GM23338 (cell line): ENCODE results near the gene RFNG. TPM values are rescaled to one million over a fixed set of nuclear protein-coding genes. Genes with fewer than 3 reads are reported as not detected.

ENCODE experiments used
- ATAC-seq: fragments of 200-7000 bp; cut with Tn5 transposase; 3 replicates; pipeline ENCODE4 v1.9.1; 2020
- DNase-seq: peaks from one replicate; pipeline ENCODE4 v3.0.0-alpha.2; 2015; ENCODE audit warnings: low spot score
- H2AFZ ChIP-seq: fragments of 200-600 bp; sonication (generic); 2 replicates; pipeline ENCODE4 v1.8.0; 2016; ENCODE audit warnings: antibody characterized with exemption, mild to moderate bottlenecking, moderate library complexity
- H3F3A ChIP-seq: fragments of 200-600 bp; sonication (generic); replicated peaks from 2 replicates; pipeline ENCODE4 v1.8.0; 2017; ENCODE audit warnings: antibody characterized with exemption, mixed run types, low read depth
- H3K27ac ChIP-seq: fragments of 200-600 bp; sonication (generic); 2 replicates; pipeline ENCODE4 v1.6.1; 2016; ENCODE audit warnings: low read depth
- H3K27me3 ChIP-seq: fragments of 200-600 bp; sonication (generic); 2 replicates; pipeline ENCODE4 v1.8.0; 2016; ENCODE audit warnings: mild to moderate bottlenecking, mixed run types, moderate library complexity; ENCODE audit not compliant: insufficient read depth
- H3K36me3 ChIP-seq: fragments of 200-600 bp; sonication (generic); 2 replicates; pipeline ENCODE4 v1.8.0; 2016; ENCODE audit warnings: mild to moderate bottlenecking; ENCODE audit not compliant: insufficient read depth
- H3K4me1 ChIP-seq: fragments of 200-600 bp; sonication (generic); 2 replicates; pipeline ENCODE4 v1.8.0; 2016; ENCODE audit warnings: mild to moderate bottlenecking, moderate library complexity; ENCODE audit not compliant: insufficient read depth
- H3K4me2 ChIP-seq: fragments of 200-600 bp; sonication (generic); 2 replicates; pipeline ENCODE4 v1.7.1; 2017; ENCODE audit warnings: mixed run types
- H3K4me3 ChIP-seq: fragments of 200-600 bp; sonication (generic); 2 replicates; pipeline ENCODE4 v1.6.1; 2016; ENCODE audit warnings: mixed run types
- H3K79me2 ChIP-seq: fragments of 200-600 bp; sonication (generic); replicated peaks from 2 replicates; pipeline ENCODE4 v1.8.0; 2017; ENCODE audit warnings: mild to moderate bottlenecking; ENCODE audit not compliant: insufficient read depth
- H3K9me2 ChIP-seq: fragments of 200-600 bp; sonication (generic); 2 replicates; pipeline ENCODE4 v1.8.0; 2017; ENCODE audit not compliant: insufficient read depth
- H4K20me1 ChIP-seq: fragments of 200-600 bp; sonication (generic); replicated peaks from 2 replicates; pipeline ENCODE4 v1.8.0; 2017; ENCODE audit warnings: mild to moderate bottlenecking; ENCODE audit not compliant: insufficient read depth
- H3K27ac Mint-ChIP-seq: 2 replicates; pipeline ENCODE4 v1.8.0; 2020; ENCODE audit warnings: inconsistent platforms, mild to moderate bottlenecking, moderate library complexity, mixed read lengths
- H3K27me3 Mint-ChIP-seq: 3 replicates; pipeline ENCODE4 v1.8.0; 2022; ENCODE audit warnings: low read depth, mild to moderate bottlenecking, moderate library complexity, mixed read lengths, inconsistent platforms; ENCODE audit not compliant: insufficient read depth, poor library complexity
- H3K36me3 Mint-ChIP-seq: 3 replicates; pipeline ENCODE4 v1.8.0; 2021; ENCODE audit warnings: low read depth, mild to moderate bottlenecking, inconsistent platforms, moderate library complexity, mixed read lengths
- H3K4me1 Mint-ChIP-seq: 3 replicates; pipeline ENCODE4 v1.8.0; 2020; ENCODE audit warnings: mild to moderate bottlenecking, inconsistent platforms, mixed read lengths
- H3K4me3 Mint-ChIP-seq: 3 replicates; pipeline ENCODE4 v1.8.0; 2021; ENCODE audit warnings: moderate library complexity, mild to moderate bottlenecking, inconsistent platforms, mixed read lengths
- H3K9me3 Mint-ChIP-seq: 3 replicates; pipeline ENCODE4 v1.8.0; 2020; ENCODE audit warnings: moderate library complexity, mild to moderate bottlenecking, inconsistent platforms, mixed read lengths
- CTCF ChIP-seq, 2 experiments: fragments of 200-600 bp in 1 of 2; sonication (generic) in 1 of 2; conservative IDR thresholded peaks; 2 replicates each; pipeline versions ENCODE4 v1.5.1 to v1.6.1; 2016 to 2017; ENCODE audit warnings: antibody characterized with exemption in 2 of 2, low read depth in 2 of 2, mild to moderate bottlenecking in 2 of 2, moderate library complexity in 1 of 2
- JUNB ChIP-seq: IDR thresholded peaks from one replicate; pipeline ENCODE4 v1.6.1; 2016; ENCODE audit warnings: antibody characterized with exemption; ENCODE audit not compliant: unreplicated experiment
- NANOG ChIP-seq: IDR thresholded peaks from 2 replicates; pipeline ENCODE4 v1.6.1; 2016; ENCODE audit warnings: antibody characterized with exemption, borderline replicate concordance
- POLR2AphosphoS5 ChIP-seq: IDR thresholded peaks from 2 replicates; pipeline ENCODE4 v1.6.1; 2016; ENCODE audit warnings: antibody characterized with exemption, low read depth
- REST ChIP-seq: IDR thresholded peaks from one replicate; pipeline ENCODE4 v1.6.1; 2018; ENCODE audit warnings: antibody characterized with exemption; ENCODE audit not compliant: unreplicated experiment
- STAT1 ChIP-seq: IDR thresholded peaks from one replicate; pipeline ENCODE4 v1.6.1; 2016; ENCODE audit warnings: antibody characterized with exemption; ENCODE audit not compliant: unreplicated experiment
- ZNF331 ChIP-seq: fragments of 250-450 bp; sonication (Bioruptor Pico); IDR thresholded peaks from 2 replicates; pipeline ENCODE4 v1.5.0; 2020; ENCODE audit warnings: low read depth, mild to moderate bottlenecking, moderate library complexity
- ZNF462 ChIP-seq: fragments of 250-450 bp; sonication (Bioruptor Pico); IDR thresholded peaks from 2 replicates; pipeline ENCODE4 v1.5.0; 2020; ENCODE audit warnings: mild to moderate bottlenecking, moderate library complexity
- polyA plus RNA-seq: library from polyadenylated mRNA; unstranded; fragments of >200 nt; fragmentation: Nextera tagmentation; extraction: Ambion mirVana; gene quantifications from 2 replicates; pipeline ENCODE4 v1.2.1, GENCODE V29; 2016
- total RNA-seq: library from RNA; depleted of rRNA; stranded (reverse); fragments of >200 nt; shearing (Covaris generic); gene quantifications from 2 replicates; pipeline ENCODE4 v1.2.3, GENCODE V29; 2014

RFNG gene
- total and polyA plus RNA-seq, 2 experiments from 2014 or later: 18.0 to 44.7 TPM

- H3K27me3 Mint-ChIP-seq: peaks cover 10% of the 10 kb centered on the region
- no peak for DNase-seq
Measured at GRCh38 chr17:82014971-82015310, 36.7 kb downstream of the RFNG start.

More at GRCh38 chr17:82014971-82015310, 36.7 kb downstream of the RFNG start:
- Histone ChIP-seq H3K27ac (no peak overlapping the region), H4K20me1 (no peaks in the 10 kb centered on the region; the same call in 1 of the 2 replicates), H3K79me2 (no peaks in the 10 kb centered on the region), H3K36me3 (no peaks in the 10 kb centered on the region), H2AFZ (no peak overlapping the region), H3K4me2 (no peak overlapping the region), H3K4me1 (no peaks in the 10 kb centered on the region; the same call in 1 of the 2 replicates), H3K4me3 (no peak overlapping the region), H3K27me3 (no peaks in the 10 kb centered on the region), H3K9me2 (no peaks in the 10 kb centered on the region), H3F3A (0 out of 2 replicates have a peak, but pooled peaks cover 4% of the 10 kb centered on the region)
- Mint-ChIP-seq H3K36me3 (peaks cover 6% of the 10 kb centered on the region; the same call in 1 of the 3 replicates), H3K9me3 (no peaks in the 10 kb centered on the region), H3K4me1 (no peaks in the 10 kb centered on the region), H3K27ac (no peak overlapping the region), H3K4me3 (no peak overlapping the region)
- no peak for TF ChIP-seq POLR2AphosphoS5
- no peak for TF ChIP-seq REST
- no peak for TF ChIP-seq STAT1
- no peak for TF ChIP-seq ZNF331 (CRISPR knock-in tag)
- TF ChIP-seq JUNB: no peak
- no peak for TF ChIP-seq CTCF (conservative IDR thresholded peaks at IDR 0.05; ENCODE audit: low read depth in 2 of 2)
- TF ChIP-seq NANOG: no peak
- TF ChIP-seq ZNF462: no peak
- ATAC-seq: no peak
